Neural progenitor cell (in vitro differentiated cells): ENCODE data around the gene C19orf33.

ENCODE experiments used
- CTCF ChIP-seq: fragments of 200-600 bp; sonication (generic); IDR thresholded peaks from 2 replicates; pipeline ENCODE4 v1.5.1; 2017; ENCODE audit warnings: antibody characterized with exemption, mild to moderate bottlenecking
- EZH2 ChIP-seq: fragments of 200-600 bp; sonication (generic); IDR thresholded peaks from 2 replicates; pipeline ENCODE4 v1.6.1; 2017; ENCODE audit warnings: antibody characterized with exemption, mild to moderate bottlenecking, moderate library complexity
- EZH2phosphoT487 ChIP-seq: fragments of 200-600 bp; sonication (generic); IDR thresholded peaks from 2 replicates; pipeline ENCODE4 v1.6.1; 2017; ENCODE audit warnings: antibody characterized with exemption

DNA sequence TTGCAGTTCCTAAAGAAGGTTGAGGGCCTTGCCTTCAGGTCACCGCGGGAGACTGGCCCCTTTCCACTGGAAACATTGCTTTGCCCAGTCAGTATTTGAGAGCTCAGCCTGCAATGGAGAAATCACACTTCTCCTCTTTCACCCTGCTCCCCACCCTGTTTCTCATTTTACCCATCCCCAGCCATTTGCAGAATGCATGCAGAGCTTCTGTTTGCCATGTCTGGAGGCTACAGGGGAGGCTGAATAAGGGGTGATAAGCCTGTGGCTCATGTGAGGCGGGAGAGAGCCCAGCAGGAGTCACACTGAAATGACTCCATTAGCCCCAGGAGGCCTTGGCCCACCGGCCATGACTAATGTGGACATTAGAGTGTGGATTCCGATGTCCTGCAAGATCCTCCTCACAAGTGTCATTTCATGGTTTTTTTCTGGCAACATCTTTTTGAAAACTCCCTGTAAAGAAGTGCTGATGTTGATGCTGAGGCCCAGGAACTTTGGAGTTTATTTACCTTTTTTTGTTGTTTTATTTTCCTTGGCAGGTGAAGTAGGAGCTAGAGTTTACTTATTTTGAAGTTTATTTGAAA is 33.4 kb upstream of the C19orf33 start:
- TF ChIP-seq EZH2 (no peak), EZH2phosphoT487 (no peak), CTCF (no peak)
